HepG2 (cell line): Measurements from ENCODE around the gene PTPRM. TPM values are rescaled to one million over a fixed set of nuclear protein-coding genes. Genes with fewer than 3 reads are reported as not detected.

Source experiments
- DRAP1 ChIP-seq: IDR thresholded peaks from 2 replicates; pipeline ENCODE4 v1.6.1; 2016; ENCODE audit warnings: missing genetic modification reagents, missing compliant biosample characterization
- FLYWCH1 ChIP-seq: sonication (generic); formaldehyde crosslinking; IDR thresholded peaks from 2 replicates; pipeline ENCODE4 v1.8.1; 2023; ENCODE audit warnings: mild to moderate bottlenecking, missing genetic modification reagents
- MZF1 ChIP-seq: sonication (generic); formaldehyde crosslinking; IDR thresholded peaks from 2 replicates; pipeline ENCODE4 v1.8.1; 2023; ENCODE audit warnings: mild to moderate bottlenecking, missing genetic modification reagents, borderline replicate concordance
- NFIB ChIP-seq: sonication (generic); formaldehyde crosslinking; IDR thresholded peaks from 2 replicates; pipeline ENCODE4 v1.9.0; 2021; ENCODE audit warnings: missing genetic modification reagents, mild to moderate bottlenecking, borderline replicate concordance
- NR2F2 ChIP-seq: IDR thresholded peaks from 2 replicates; pipeline ENCODE4 v1.6.1; 2012; ENCODE audit warnings: low read depth, inconsistent platforms, borderline replicate concordance
- SIX4 ChIP-seq: sonication (generic); formaldehyde crosslinking; IDR thresholded peaks from 2 replicates; pipeline ENCODE4 v1.4.0; 2020; ENCODE audit warnings: missing genetic modification reagents
- SP4 ChIP-seq: sonication (generic); formaldehyde crosslinking; IDR thresholded peaks from 2 replicates; pipeline ENCODE4 v1.8.1; 2023; ENCODE audit warnings: mild to moderate bottlenecking, missing genetic modification reagents
- TARDBP ChIP-seq: sonication (generic); formaldehyde crosslinking; IDR thresholded peaks from 2 replicates; pipeline ENCODE4 v1.8.0; 2022; ENCODE audit warnings: mild to moderate bottlenecking, missing genetic modification reagents
- YY1 ChIP-seq: IDR thresholded peaks from 2 replicates; pipeline ENCODE4 v1.6.1; 2011; ENCODE audit warnings: low read length, low read depth, moderate library complexity, mild to moderate bottlenecking; ENCODE audit not compliant: insufficient read depth, insufficient replicate concordance
- ZBTB7B ChIP-seq: sonication (generic); formaldehyde crosslinking; IDR thresholded peaks from 2 replicates; pipeline ENCODE4 v1.4.0; 2020; ENCODE audit warnings: missing genetic modification reagents
- ZFP37 ChIP-seq: sonication (generic); formaldehyde crosslinking; IDR thresholded peaks from 2 replicates; pipeline ENCODE4 v1.4.0; 2020; ENCODE audit warnings: missing genetic modification reagents, borderline replicate concordance
- ZNF7 ChIP-seq: IDR thresholded peaks from 2 replicates; pipeline ENCODE4 v1.6.1; 2016; ENCODE audit warnings: missing biosample characterization, missing genetic modification reagents
- ZNF713 ChIP-seq: sonication (generic); formaldehyde crosslinking; IDR thresholded peaks from 2 replicates; pipeline ENCODE4 v1.4.0; 2020; ENCODE audit warnings: mild to moderate bottlenecking, missing genetic modification reagents
- ZNF746 ChIP-seq: sonication (generic); formaldehyde crosslinking; IDR thresholded peaks from 2 replicates; pipeline ENCODE4 v1.8.0; 2022; ENCODE audit warnings: mild to moderate bottlenecking, missing genetic modification reagents
- ZNF839 ChIP-seq: sonication (generic); formaldehyde crosslinking; IDR thresholded peaks from 2 replicates; pipeline ENCODE4 v1.4.0; 2020; ENCODE audit warnings: missing genetic modification reagents, mild to moderate bottlenecking, borderline replicate concordance
- ZXDC ChIP-seq: sonication (generic); formaldehyde crosslinking; IDR thresholded peaks from 2 replicates; pipeline ENCODE4 v1.5.0; 2020; ENCODE audit warnings: mild to moderate bottlenecking, missing genetic modification reagents
- polyA plus RNA-seq, 8 experiments: library from polyadenylated mRNA; depleted of rRNA in 3 of 8; stranded (reverse) in 7 of 8; unstranded in 1 of 8; fragments of >200 nt; fragmentation: Illumina TruSeq in 4 of 8; extraction: Trizol in 4 of 8; gene quantifications; 2 replicates each; pipeline versions ENCODE4 v1.2.1 to v1.2.3, GENCODE V29; 2011 to 2016; ENCODE audit warnings: low read depth in 4 of 8, missing spikeins in 1 of 8, mixed read lengths in 1 of 8; ENCODE audit not compliant: insufficient read depth in 1 of 8
- total RNA-seq, 5 experiments: library from RNA; depleted of rRNA; stranded (reverse); fragments of >200 nt; fragmentation: Illumina TruSeq; extraction: Trizol; gene quantifications; 2 replicates each; pipeline ENCODE4 v1.2.3, GENCODE V29; 2016; ENCODE audit warnings: low read depth in 1 of 5
- TF ChIP-seq, protein P1 (sequence below): sonication (generic); formaldehyde crosslinking; IDR thresholded peaks from 2 replicates; pipeline ENCODE4 v1.4.0; 2020; ENCODE audit warnings: missing genetic modification reagents, mild to moderate bottlenecking, borderline replicate concordance
- TF ChIP-seq, protein P2 (sequence below): sonication (generic); formaldehyde crosslinking; IDR thresholded peaks from 2 replicates; pipeline ENCODE4 v1.9.0; 2021; ENCODE audit warnings: missing genetic modification reagents, mild to moderate bottlenecking, borderline replicate concordance
- TF ChIP-seq, protein P3 (sequence below): sonication (generic); formaldehyde crosslinking; IDR thresholded peaks from 2 replicates; pipeline ENCODE4 v1.5.0; 2020; ENCODE audit warnings: missing genetic modification reagents
- TF ChIP-seq, protein P4 (sequence below): sonication (generic); formaldehyde crosslinking; IDR thresholded peaks from 2 replicates; pipeline ENCODE4 v1.5.0; 2020; ENCODE audit warnings: mild to moderate bottlenecking, missing genetic modification reagents, borderline replicate concordance

The PTPRM gene
- total and polyA plus RNA-seq, 2 of the 13 experiments (the other 11 are each of a cell fraction or from before 2014, with no cell fraction given): 12.6 to 108 TPM

- TF ChIP-seq, protein P1, sequence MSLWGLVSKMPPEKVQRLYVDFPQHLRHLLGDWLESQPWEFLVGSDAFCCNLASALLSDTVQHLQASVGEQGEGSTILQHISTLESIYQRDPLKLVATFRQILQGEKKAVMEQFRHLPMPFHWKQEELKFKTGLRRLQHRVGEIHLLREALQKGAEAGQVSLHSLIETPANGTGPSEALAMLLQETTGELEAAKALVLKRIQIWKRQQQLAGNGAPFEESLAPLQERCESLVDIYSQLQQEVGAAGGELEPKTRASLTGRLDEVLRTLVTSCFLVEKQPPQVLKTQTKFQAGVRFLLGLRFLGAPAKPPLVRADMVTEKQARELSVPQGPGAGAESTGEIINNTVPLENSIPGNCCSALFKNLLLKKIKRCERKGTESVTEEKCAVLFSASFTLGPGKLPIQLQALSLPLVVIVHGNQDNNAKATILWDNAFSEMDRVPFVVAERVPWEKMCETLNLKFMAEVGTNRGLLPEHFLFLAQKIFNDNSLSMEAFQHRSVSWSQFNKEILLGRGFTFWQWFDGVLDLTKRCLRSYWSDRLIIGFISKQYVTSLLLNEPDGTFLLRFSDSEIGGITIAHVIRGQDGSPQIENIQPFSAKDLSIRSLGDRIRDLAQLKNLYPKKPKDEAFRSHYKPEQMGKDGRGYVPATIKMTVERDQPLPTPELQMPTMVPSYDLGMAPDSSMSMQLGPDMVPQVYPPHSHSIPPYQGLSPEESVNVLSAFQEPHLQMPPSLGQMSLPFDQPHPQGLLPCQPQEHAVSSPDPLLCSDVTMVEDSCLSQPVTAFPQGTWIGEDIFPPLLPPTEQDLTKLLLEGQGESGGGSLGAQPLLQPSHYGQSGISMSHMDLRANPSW (CRISPR knock-in tag): peak; percentile 52; the same call in 1 of the 2 replicates
- no peak for TF ChIP-seq YY1
- no peak for TF ChIP-seq NR2F2
- TF ChIP-seq, protein P2, sequence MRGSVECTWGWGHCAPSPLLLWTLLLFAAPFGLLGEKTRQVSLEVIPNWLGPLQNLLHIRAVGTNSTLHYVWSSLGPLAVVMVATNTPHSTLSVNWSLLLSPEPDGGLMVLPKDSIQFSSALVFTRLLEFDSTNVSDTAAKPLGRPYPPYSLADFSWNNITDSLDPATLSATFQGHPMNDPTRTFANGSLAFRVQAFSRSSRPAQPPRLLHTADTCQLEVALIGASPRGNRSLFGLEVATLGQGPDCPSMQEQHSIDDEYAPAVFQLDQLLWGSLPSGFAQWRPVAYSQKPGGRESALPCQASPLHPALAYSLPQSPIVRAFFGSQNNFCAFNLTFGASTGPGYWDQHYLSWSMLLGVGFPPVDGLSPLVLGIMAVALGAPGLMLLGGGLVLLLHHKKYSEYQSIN (CRISPR knock-in tag): no peak
- TF ChIP-seq DRAP1 (CRISPR knock-in tag): no peak
- no peak for TF ChIP-seq NFIB (CRISPR knock-in tag)
- TF ChIP-seq SP4 (CRISPR knock-in tag): no peak
- TF ChIP-seq, protein P3, sequence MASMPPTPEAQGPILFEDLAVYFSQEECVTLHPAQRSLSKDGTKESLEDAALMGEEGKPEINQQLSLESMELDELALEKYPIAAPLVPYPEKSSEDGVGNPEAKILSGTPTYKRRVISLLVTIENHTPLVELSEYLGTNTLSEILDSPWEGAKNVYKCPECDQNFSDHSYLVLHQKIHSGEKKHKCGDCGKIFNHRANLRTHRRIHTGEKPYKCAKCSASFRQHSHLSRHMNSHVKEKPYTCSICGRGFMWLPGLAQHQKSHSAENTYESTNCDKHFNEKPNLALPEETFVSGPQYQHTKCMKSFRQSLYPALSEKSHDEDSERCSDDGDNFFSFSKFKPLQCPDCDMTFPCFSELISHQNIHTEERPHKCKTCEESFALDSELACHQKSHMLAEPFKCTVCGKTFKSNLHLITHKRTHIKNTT: no peak
- no peak for TF ChIP-seq ZNF839 (CRISPR knock-in tag)
- TF ChIP-seq MZF1 (CRISPR knock-in tag): no peak
- TF ChIP-seq TARDBP (CRISPR knock-in tag): no peak
- TF ChIP-seq ZNF713 (CRISPR knock-in tag): 0 out of 2 replicates have a peak, but pooled peaks have one; percentile 51
- no peak for TF ChIP-seq ZFP37 (CRISPR knock-in tag)
- TF ChIP-seq ZNF746 (CRISPR knock-in tag): no peak; the same call in 1 of the 2 replicates
- TF ChIP-seq SIX4: no peak
- TF ChIP-seq ZNF7: no peak
- no peak for TF ChIP-seq ZXDC (CRISPR knock-in tag)
- no peak for TF ChIP-seq FLYWCH1
- peak; percentile 45; the same call in 1 of the 2 replicates for TF ChIP-seq ZBTB7B (CRISPR knock-in tag)
- TF ChIP-seq, protein P4, sequence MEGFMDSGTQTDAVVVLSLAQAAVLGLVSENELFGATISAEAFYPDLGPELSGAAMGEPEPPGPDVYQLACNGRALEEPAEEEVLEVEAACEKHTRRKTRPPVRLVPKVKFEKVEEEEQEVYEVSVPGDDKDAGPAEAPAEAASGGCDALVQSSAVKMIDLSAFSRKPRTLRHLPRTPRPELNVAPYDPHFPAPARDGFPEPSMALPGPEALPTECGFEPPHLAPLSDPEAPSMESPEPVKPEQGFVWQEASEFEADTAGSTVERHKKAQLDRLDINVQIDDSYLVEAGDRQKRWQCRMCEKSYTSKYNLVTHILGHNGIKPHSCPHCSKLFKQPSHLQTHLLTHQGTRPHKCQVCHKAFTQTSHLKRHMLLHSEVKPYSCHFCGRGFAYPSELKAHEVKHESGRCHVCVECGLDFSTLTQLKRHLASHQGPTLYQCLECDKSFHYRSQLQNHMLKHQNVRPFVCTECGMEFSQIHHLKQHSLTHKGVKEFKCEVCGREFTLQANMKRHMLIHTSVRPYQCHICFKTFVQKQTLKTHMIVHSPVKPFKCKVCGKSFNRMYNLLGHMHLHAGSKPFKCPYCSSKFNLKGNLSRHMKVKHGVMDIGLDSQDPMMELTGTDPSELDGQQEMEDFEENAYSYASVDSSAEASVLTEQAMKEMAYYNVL: 0 out of 2 replicates have a peak, but pooled peaks have one; percentile 38
Observed at GRCh38 chr18:7626922-7627440, 59.9 kb downstream of the PTPRM start (continued).
